NCI-H128 (cell line): ENCODE data around the gene TIMP1.

ENCODE experiments used
- DNase-seq: peaks from one replicate; lab custom pipeline; 2025; ENCODE audit not compliant: unreplicated experiment; lab: John Stamatoyannopoulos, UW

TIMP1 gene

DNA sequence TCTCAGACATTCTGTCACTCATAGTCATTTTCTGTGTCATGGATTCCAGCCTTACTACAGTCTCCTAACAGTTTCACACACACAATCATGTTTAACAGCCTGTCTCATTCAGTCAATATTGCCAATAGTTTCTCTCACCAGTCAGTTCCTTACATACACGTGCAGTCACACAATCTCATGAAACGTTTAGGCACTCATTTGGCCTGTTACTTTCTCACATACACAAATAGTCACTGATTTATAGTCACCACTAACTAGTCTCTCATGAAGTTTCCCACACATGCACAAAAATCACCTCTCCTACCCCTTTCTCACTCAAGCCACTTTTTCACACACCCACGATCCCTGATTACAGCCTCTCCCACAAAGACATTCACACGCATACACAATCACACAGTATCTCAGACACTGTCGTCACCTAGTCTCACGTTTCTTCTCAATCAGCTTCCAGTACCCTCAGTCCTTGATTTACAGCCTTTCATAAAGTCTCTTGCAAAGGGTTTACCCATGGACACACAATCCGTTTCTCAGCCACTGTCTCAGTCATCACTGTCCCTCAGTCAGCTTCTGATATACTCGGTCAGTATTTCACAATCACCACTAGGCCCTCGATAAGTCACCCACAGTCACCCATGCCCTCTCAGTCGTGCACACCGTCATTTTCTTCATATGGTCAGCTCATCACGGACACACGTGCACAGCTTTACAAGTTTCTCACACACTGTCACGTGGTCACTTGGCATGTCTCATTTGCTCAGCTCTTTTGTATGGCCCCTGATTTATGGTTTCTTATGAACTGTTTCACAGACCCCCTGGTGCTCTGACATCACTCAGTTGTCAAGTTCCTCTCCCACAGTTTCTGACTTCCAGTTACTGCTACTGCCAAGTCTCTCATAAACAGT, 51.7 kb downstream of the TIMP1 start:
- DNase-seq: no peak

DNA sequence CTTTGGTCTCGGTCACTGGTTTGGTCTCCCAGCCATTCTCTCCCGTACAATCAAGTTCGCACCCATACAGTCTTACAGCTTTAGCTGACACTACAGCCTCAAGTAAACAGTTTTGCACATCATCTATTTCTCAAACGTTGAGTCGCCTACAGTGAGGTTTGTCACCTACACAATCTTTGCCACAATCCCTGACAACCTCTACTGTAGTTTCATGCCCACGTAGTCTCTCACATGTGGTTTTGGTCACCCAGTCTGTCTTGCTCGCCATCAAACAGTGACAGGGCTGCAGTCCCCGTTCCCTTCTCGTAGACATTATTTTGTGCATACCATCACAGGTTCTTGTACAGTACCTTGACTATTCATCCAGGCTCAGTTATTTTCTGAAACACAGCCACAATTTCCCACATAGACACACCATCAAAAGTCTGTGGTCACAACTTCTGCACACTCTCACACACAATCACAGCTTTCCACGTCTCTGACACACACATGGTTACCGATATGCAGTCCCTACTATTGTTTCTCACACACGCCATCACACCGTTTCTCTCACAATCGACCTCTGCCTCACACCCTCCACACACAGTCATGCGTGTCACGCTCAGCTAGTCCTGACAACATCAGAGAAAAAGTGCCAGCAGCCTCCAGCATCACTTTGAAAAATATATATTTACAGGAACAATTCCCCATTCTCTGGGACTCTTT, 52.8 kb downstream of the TIMP1 start:
- no peak for DNase-seq
